HCT116 (cell line): ENCODE results near the gene BRIP1. TPM values are rescaled to one million over a fixed set of nuclear protein-coding genes. Genes with fewer than 3 reads are reported as not detected.

Source experiments
- ATAC-seq: fragments of 200-7000 bp; cut with Tn5 transposase; 2 replicates; pipeline ENCODE4 v1.9.1; 2020; ENCODE audit warnings: mild to moderate bottlenecking, moderate library complexity
- BruUV-seq: library from RNA; stranded (reverse); fragments of 400-500 nt; replicated peaks from 2 replicates; lab custom pipeline; 2021; lab: Mats Ljungman, UMichigan
- CTCF ChIA-PET: fragments of 300-600 bp; sonication (Branson Sonifier 250); formaldehyde crosslinking; loops from one replicate; lab custom pipeline; 2021; ENCODE audit warnings: antibody characterized with exemption; lab: Charles Lee
- POLR2A ChIA-PET: fragments of 300-600, 350-600 bp; sonication (Branson Sonifier 250); formaldehyde crosslinking; loops from one replicate; lab custom pipeline; 2021; ENCODE audit warnings: antibody characterized with exemption; lab: Charles Lee
- RAD21 ChIA-PET, 2 experiments: fragments of 300-600 bp; sonication (Branson Sonifier 250); formaldehyde crosslinking; loops; one replicate each; lab custom pipeline; 2023; ENCODE audit warnings: low total read pairs in 2 of 2; ENCODE audit not compliant: uncharacterized antibody in 2 of 2, unreplicated experiment in 2 of 2, low non-redundant PET in 1 of 2; lab: Charles Lee
- DNase-seq: peaks from one replicate; pipeline ENCODE4 v3.0.0-alpha.2; 2010; ENCODE audit warnings: low read depth, low spot score
- H2AFZ ChIP-seq: fragments of 200-600 bp; shearing (Covaris generic), sonication (generic); 2 replicates; pipeline ENCODE4 v1.6.1; 2017; ENCODE audit warnings: low read depth, mixed run types, mixed read lengths, antibody characterized with exemption, low read length; ENCODE audit not compliant: poor library complexity, severe bottlenecking
- H3K27ac ChIP-seq: 2 replicates; pipeline ENCODE4 v1.5.1; 2012; ENCODE audit warnings: low read depth, low read length
- H3K27me3 ChIP-seq: fragments of 200-600 bp; sonication (generic); 2 replicates; pipeline ENCODE4 v1.6.1; 2016; ENCODE audit warnings: mixed run types, low read length, mixed read lengths; ENCODE audit not compliant: insufficient read depth
- H3K36me3 ChIP-seq, 2 experiments: fragments of 200-500 bp in 1 of 2; fragments of 200-600 bp in 1 of 2; sonication (Bioruptor generic) in 1 of 2; sonication (generic) in 1 of 2; 2 replicates each; pipeline versions ENCODE4 v1.5.1 to v1.6.1; 2014 to 2016; ENCODE audit warnings: low read length in 2 of 2, inconsistent platforms in 1 of 2, mixed read lengths in 1 of 2, mixed run types in 1 of 2; ENCODE audit not compliant: insufficient read depth in 2 of 2, control insufficient read depth in 1 of 2
- H3K4me1 ChIP-seq, 2 experiments: fragments of 200-600 bp in 1 of 2; sonication (generic) in 1 of 2; 2 replicates each; pipeline versions ENCODE4 v1.5.1 to v1.6.1; 2012 to 2017; ENCODE audit warnings: low read length in 2 of 2, inconsistent platforms in 1 of 2, mild to moderate bottlenecking in 1 of 2, mixed read lengths in 1 of 2, mixed run types in 1 of 2, moderate library complexity in 1 of 2; ENCODE audit not compliant: insufficient read depth in 2 of 2, control insufficient read depth in 1 of 2
- H3K4me2 ChIP-seq: fragments of 200-600 bp; sonication (generic); 2 replicates; pipeline ENCODE4 v1.6.1; 2017; ENCODE audit warnings: mixed run types, low read length, mixed read lengths
- H3K4me3 ChIP-seq, 2 experiments: fragments of 200-600 bp in 1 of 2; sonication (generic) in 1 of 2; replicated peaks in 1 of 2; 2 replicates each; pipeline ENCODE4 v1.5.1; 2011 to 2016; ENCODE audit warnings: low read length in 2 of 2, control low read depth in 1 of 2, low read depth in 1 of 2, mild to moderate bottlenecking in 1 of 2, mixed read lengths in 1 of 2, mixed run types in 1 of 2
- H3K79me2 ChIP-seq: fragments of 200-600 bp; sonication (generic); 2 replicates; pipeline ENCODE4 v1.6.1; 2017; ENCODE audit warnings: mild to moderate bottlenecking, mixed run types, low read length, moderate library complexity, mixed read lengths; ENCODE audit not compliant: insufficient read depth
- H3K9ac ChIP-seq: fragments of 200-600 bp; sonication (generic); 2 replicates; pipeline ENCODE4 v1.6.1; 2016; ENCODE audit warnings: low read length, mixed read lengths
- H3K9me2 ChIP-seq: fragments of 200-600 bp; sonication (generic), shearing (Covaris generic); 2 replicates; pipeline ENCODE4 v1.6.1; 2017; ENCODE audit warnings: mixed run types, mild to moderate bottlenecking, moderate library complexity; ENCODE audit not compliant: insufficient read depth
- H3K9me3 ChIP-seq, 2 experiments: fragments of 200-500 bp in 1 of 2; fragments of 200-600 bp in 1 of 2; sonication (Bioruptor generic) in 1 of 2; sonication (generic) in 1 of 2; 2 replicates each; pipeline ENCODE4 v1.6.1; 2014 to 2017; ENCODE audit warnings: low read length in 2 of 2, mixed read lengths in 2 of 2, inconsistent platforms in 1 of 2, low read depth in 1 of 2, mild to moderate bottlenecking in 1 of 2, mixed run types in 1 of 2, moderate library complexity in 1 of 2; ENCODE audit not compliant: control insufficient read depth in 1 of 2, insufficient read depth in 1 of 2
- H4K20me1 ChIP-seq: fragments of 200-600 bp; sonication (generic), shearing (Covaris generic); 2 replicates; pipeline ENCODE4 v1.6.1; 2017; ENCODE audit warnings: mixed run types, mild to moderate bottlenecking, moderate library complexity; ENCODE audit not compliant: insufficient read depth
- ATF3 ChIP-seq: IDR thresholded peaks from 2 replicates; pipeline ENCODE4 v1.6.1; 2012
- CBX3 ChIP-seq: IDR thresholded peaks from 2 replicates; pipeline ENCODE4 v1.6.1; 2012; ENCODE audit warnings: low read depth
- CTCF ChIP-seq, 3 experiments: fragments of 200-600 bp in 1 of 3; sonication (generic) in 1 of 3; IDR thresholded peaks in 2 of 3; conservative IDR thresholded peaks in 1 of 3; 2 replicates each; pipeline ENCODE4 v1.5.1; 2012 to 2017; ENCODE audit warnings: low read depth in 2 of 3, low read length in 2 of 3, antibody characterized with exemption in 1 of 3, borderline replicate concordance in 1 of 3, control low read depth in 1 of 3, mild to moderate bottlenecking in 1 of 3, mixed read lengths in 1 of 3, mixed run types in 1 of 3, moderate library complexity in 1 of 3; ENCODE audit not compliant: insufficient read depth in 1 of 3
- EZH2 ChIP-seq: fragments of 200-600 bp; sonication (generic); IDR thresholded peaks from 2 replicates; pipeline ENCODE4 v1.6.1; 2017; ENCODE audit warnings: antibody characterized with exemption, mixed run types
- MAX ChIP-seq: IDR thresholded peaks from 2 replicates; pipeline ENCODE4 v1.6.1; 2012
- POLR2A ChIP-seq: IDR thresholded peaks from 2 replicates; pipeline ENCODE4 v1.7.0; 2011; ENCODE audit warnings: borderline replicate concordance; ENCODE audit not compliant: insufficient read depth, insufficient read length; ENCODE audit errors: extremely low read depth
- POLR2AphosphoS5 ChIP-seq: IDR thresholded peaks from 2 replicates; pipeline ENCODE4 v1.6.1; 2011; ENCODE audit warnings: mild to moderate bottlenecking, low read depth, low read length, moderate library complexity
- RAD21 ChIP-seq: IDR thresholded peaks from 2 replicates; pipeline ENCODE4 v1.6.1; 2012; ENCODE audit warnings: low read depth, mild to moderate bottlenecking
- REST ChIP-seq: IDR thresholded peaks from 2 replicates; pipeline ENCODE4 v1.6.1; 2012; ENCODE audit warnings: low read depth
- SIN3A ChIP-seq: IDR thresholded peaks from 2 replicates; pipeline ENCODE4 v1.6.1; 2012; ENCODE audit warnings: low read depth
- SP1 ChIP-seq: IDR thresholded peaks from 2 replicates; pipeline ENCODE4 v1.6.1; 2012; ENCODE audit warnings: low read depth
- SRF ChIP-seq: IDR thresholded peaks from 2 replicates; pipeline ENCODE4 v1.6.1; 2012; ENCODE audit warnings: low read depth
- TCF7L2 ChIP-seq: IDR thresholded peaks from 2 replicates; pipeline ENCODE4 v1.7.0; 2011; ENCODE audit warnings: borderline replicate concordance, inconsistent platforms; ENCODE audit not compliant: insufficient read depth, insufficient read length; ENCODE audit errors: extremely low read depth
- YY1 ChIP-seq: IDR thresholded peaks from 2 replicates; pipeline ENCODE4 v1.6.1; 2011; ENCODE audit warnings: low read length, low read depth, moderate library complexity, mild to moderate bottlenecking; ENCODE audit not compliant: insufficient replicate concordance; ENCODE audit errors: extremely low read depth
- ZBTB33 ChIP-seq: IDR thresholded peaks from 2 replicates; pipeline ENCODE4 v1.6.1; 2011; ENCODE audit warnings: mild to moderate bottlenecking, low read length, moderate library complexity; ENCODE audit not compliant: insufficient replicate concordance; ENCODE audit errors: extremely low read depth
- ZFX ChIP-seq: fragments of 450-650 bp; IDR thresholded peaks from 2 replicates; pipeline ENCODE4 v1.6.1; 2017
- ZNF274 ChIP-seq: fragments of 200-500 bp; sonication (Bioruptor generic); IDR thresholded peaks from 2 replicates; pipeline ENCODE4 v1.6.1; 2014; ENCODE audit warnings: mild to moderate bottlenecking, low read depth, low read length, inconsistent platforms
- intact Hi-C: fragments of 100-400 bp; cut with micrococcal nuclease; formaldehyde crosslinking; loops from 2 replicates; pipeline ENCODE4 v1.10.0; 2022
- total RNA-seq: library from RNA; stranded (reverse); gene quantifications from one replicate; pipeline ENCODE4 v1.2.1, GENCODE V29; 2021; ENCODE audit not compliant: unreplicated experiment

The BRIP1 gene
- total RNA-seq, 1 experiment from 2014 or later, result 22.2 TPM

- ATAC-seq, result no peak
- RAD21 ChIA-PET, result no interaction called here
- no peaks in the 10 kb centered on the region for H3K4me1 ChIP-seq
Observed at GRCh38 chr17:61895391-61895790, 32.1 kb upstream of the BRIP1 start.

More at GRCh38 chr17:61895391-61895790, 32.1 kb upstream of the BRIP1 start:
- Histone ChIP-seq H3K79me2 (no peaks in the 10 kb centered on the region), H2AFZ (no peak overlapping the region), H3K36me3 (peaks cover 5 to 13% of the 10 kb centered on the region in 2 experiments; a peak in 3 of 4 replicates), H3K4me2 (no peak overlapping the region), H3K9ac (no peak overlapping the region), H4K20me1 (no peaks in the 10 kb centered on the region), H3K27me3 (no peaks in the 10 kb centered on the region), H3K9me2 (no peaks in the 10 kb centered on the region), H3K27ac (no peak overlapping the region), H3K4me3 (no peak overlapping the region), H3K9me3 (no peaks in the 10 kb centered on the region)
- no TSS peak for BruUV-seq
- ChIA-PET CTCF (interaction anchor here (1.0 kb wide), 1 partner anchor 214 kb away, joined by 3 read pairs; no protein-coding TSS in a partner anchor), POLR2A (no interaction called here)
- intact Hi-C loops, result no loop called here
- DNase-seq, result no peak
- TF ChIP-seq ATF3 (no peak), RAD21 (no peak), POLR2AphosphoS5 (no peak), TCF7L2 (no peak), SIN3A (no peak), YY1 (no peak), ZNF274 (no peak), CTCF (IDR thresholded peaks at IDR 0.05 in 2 of 3, conservative IDR thresholded peaks at IDR 0.05 in 1 of 3; ENCODE audit: borderline replicate concordance in 1 of 3, insufficient read depth in 1 of 3, low read depth in 2 of 3, low read length in 2 of 3) (no peak), POLR2A (no peak), CBX3 (no peak), SRF (no peak), MAX (no peak), ZFX (no peak), ZBTB33 (no peak), REST (no peak), SP1 (no peak), EZH2 (no peak)
